GM12878 (cell line): ENCODE measurements around the gene PPP1R13L. TPM values are rescaled to one million over a fixed set of nuclear protein-coding genes. Genes with fewer than 3 reads are reported as not detected.

ENCODE experiments used
- ATAC-seq: fragments of 200-7000 bp; cut with Tn5 transposase; 3 replicates; pipeline ENCODE4 v1.9.1; 2020; ENCODE audit warnings: mild to moderate bottlenecking, moderate library complexity
- BruUV-seq: library from RNA; stranded (reverse); fragments of 400-500 nt; replicated peaks from 2 replicates; lab custom pipeline; 2021; lab: Mats Ljungman, UMichigan
- CTCF ChIA-PET: fragments of 300-600 bp; sonication (Branson Sonifier 250); formaldehyde crosslinking; extraction: SDS; loops from one replicate; lab custom pipeline; 2021; ENCODE audit warnings: inconsistent platforms; lab: Yijun Ruan, JAX
- POLR2A ChIA-PET: fragments of 350-600 bp; formaldehyde crosslinking; extraction: SDS; loops from one replicate; lab custom pipeline; 2021; ENCODE audit warnings: inconsistent platforms; lab: Charles Lee
- RAD21 ChIA-PET: fragments of 300-600 bp; sonication (Branson Sonifier 250); formaldehyde crosslinking; loops from one replicate; lab custom pipeline; 2023; ENCODE audit warnings: antibody characterized with exemption; ENCODE audit not compliant: unreplicated experiment; lab: Charles Lee
- SMC1A ChIA-PET: fragments of 300-600 bp; sonication (Branson Sonifier 250); formaldehyde crosslinking; loops from one replicate; lab custom pipeline; 2023; ENCODE audit not compliant: unreplicated experiment, uncharacterized antibody; lab: Charles Lee
- DNase-seq: peaks from one replicate; pipeline ENCODE4 v3.0.0-alpha.2; 2011; ENCODE audit warnings: low read depth, low spot score
- FAIRE-seq: peaks from 3 replicates; lab custom pipeline; 2011; peaks lifted over from hg19 to GRCh38; lab: Jason Lieb, UNC
- H2AFZ ChIP-seq: 2 replicates; pipeline ENCODE4 v1.6.0; 2011; ENCODE audit warnings: low read depth, low read length, control low read depth; ENCODE audit not compliant: control insufficient read depth
- H3K27ac ChIP-seq: 2 replicates; pipeline ENCODE4 v1.5.1; 2011; ENCODE audit warnings: control low read depth; ENCODE audit not compliant: control insufficient read depth, insufficient read depth
- H3K27me3 ChIP-seq, 2 experiments: replicated peaks in 1 of 2; 2 replicates each; pipeline versions ENCODE4 v1.6.0 to v1.6.1; 2011; ENCODE audit warnings: low read length in 1 of 2; ENCODE audit not compliant: control insufficient read depth in 2 of 2, insufficient read depth in 2 of 2
- H3K36me3 ChIP-seq, 2 experiments: 2 replicates each; pipeline ENCODE4 v1.5.1; 2011; ENCODE audit warnings: low read length in 1 of 2; ENCODE audit not compliant: control insufficient read depth in 2 of 2, insufficient read depth in 2 of 2
- H3K4me1 ChIP-seq: 2 replicates; pipeline ENCODE4 v1.6.1; 2011; ENCODE audit warnings: mild to moderate bottlenecking, low read length, moderate library complexity, mixed read lengths; ENCODE audit not compliant: control insufficient read depth, insufficient read depth
- H3K4me2 ChIP-seq: 2 replicates; pipeline ENCODE4 v1.6.0; 2011; ENCODE audit warnings: control low read depth; ENCODE audit not compliant: control insufficient read depth, insufficient read depth
- H3K4me3 ChIP-seq: fragments of 200-600 bp; sonication (generic); 2 replicates; pipeline ENCODE4 v1.5.1; 2016
- H3K79me2 ChIP-seq: 2 replicates; pipeline ENCODE4 v1.6.0; 2011; ENCODE audit warnings: low read length; ENCODE audit not compliant: control insufficient read depth, insufficient read depth
- H3K9ac ChIP-seq: 2 replicates; pipeline ENCODE4 v1.8.0; 2011; ENCODE audit warnings: low read length, control low read depth, mixed read lengths; ENCODE audit not compliant: control insufficient read depth, insufficient read depth
- H3K9me3 ChIP-seq: replicated peaks from 3 replicates; pipeline ENCODE4 v1.5.1; 2011; ENCODE audit warnings: mild to moderate bottlenecking, low read length; ENCODE audit not compliant: control insufficient read depth, insufficient read depth
- H4K20me1 ChIP-seq: 2 replicates; pipeline ENCODE4 v1.6.0; 2011; ENCODE audit not compliant: control insufficient read depth, insufficient read depth
- BMI1 ChIP-seq: fragments of 450-650 bp; IDR thresholded peaks from 2 replicates; pipeline ENCODE4 v1.6.1; 2016; ENCODE audit warnings: mild to moderate bottlenecking, moderate library complexity, borderline replicate concordance
- CHD2 ChIP-seq: IDR thresholded peaks from 2 replicates; pipeline ENCODE4 v1.6.1; 2011; ENCODE audit warnings: low read depth, low read length, improper control_type of control experiment, borderline replicate concordance
- ETV6 ChIP-seq, 2 experiments: fragments of 450-650 bp in 1 of 2; IDR thresholded peaks in 1 of 2; conservative IDR thresholded peaks in 1 of 2; 2 replicates each; pipeline ENCODE4 v1.6.1; 2014; ENCODE audit warnings: antibody characterized with exemption in 1 of 2, borderline replicate concordance in 1 of 2, low read depth in 1 of 2, mild to moderate bottlenecking in 1 of 2, moderate library complexity in 1 of 2
- FOS ChIP-seq: IDR thresholded peaks from 3 replicates; pipeline ENCODE4 v1.6.1; 2011; ENCODE audit warnings: borderline replicate concordance; ENCODE audit not compliant: insufficient read length; ENCODE audit errors: extremely low read depth
- JUNB ChIP-seq: IDR thresholded peaks from 2 replicates; pipeline ENCODE4 v1.6.1; 2016; ENCODE audit warnings: antibody characterized with exemption, mild to moderate bottlenecking
- KAT2A ChIP-seq: conservative IDR thresholded peaks from 2 replicates; pipeline ENCODE4 v1.6.1; 2011; ENCODE audit warnings: low read depth, low read length; ENCODE audit not compliant: control insufficient read depth
- MXI1 ChIP-seq: fragments of 150-350 bp; IDR thresholded peaks from 2 replicates; pipeline ENCODE4 v1.6.1; 2011; ENCODE audit warnings: low read depth, mild to moderate bottlenecking, inconsistent platforms, low read length, improper control_type of control experiment
- NBN ChIP-seq: fragments of 450-650 bp; IDR thresholded peaks from 2 replicates; pipeline ENCODE4 v1.6.1; 2016
- NKRF ChIP-seq: fragments of 450-650 bp; conservative IDR thresholded peaks from 2 replicates; pipeline ENCODE4 v1.6.1; 2017; ENCODE audit warnings: mild to moderate bottlenecking, moderate library complexity
- NR2C2 ChIP-seq: IDR thresholded peaks from 2 replicates; pipeline ENCODE4 v1.6.1; 2011; ENCODE audit warnings: borderline replicate concordance, low read depth; ENCODE audit not compliant: control insufficient read depth, insufficient read length
- PAX5 ChIP-seq: IDR thresholded peaks from 2 replicates; pipeline ENCODE4 v1.6.1; 2011; ENCODE audit warnings: low read depth, low read length, borderline replicate concordance
- PML ChIP-seq: IDR thresholded peaks from 2 replicates; pipeline ENCODE4 v1.6.1; 2012; ENCODE audit warnings: low read length, inconsistent platforms
- SREBF2 ChIP-seq: IDR thresholded peaks from 2 replicates; pipeline ENCODE4 v1.6.1; 2012; ENCODE audit warnings: mild to moderate bottlenecking, low read length
- STAT3 ChIP-seq: IDR thresholded peaks from 2 replicates; pipeline ENCODE4 v1.6.1; 2011; ENCODE audit warnings: low read depth, low read length, improper control_type of control experiment
- ZNF384 ChIP-seq: IDR thresholded peaks from 2 replicates; pipeline ENCODE4 v1.6.1; 2012; ENCODE audit warnings: low read depth, mild to moderate bottlenecking, low read length, improper control_type of control experiment, borderline replicate concordance
- WGBS: methylation state at CpG from one replicate; pipeline ENCODE4 v1.1.6; 2016; ENCODE audit warnings: low lambda C conversion rate; ENCODE audit not compliant: insufficient replicate concordance, insufficient coverage; ENCODE audit errors: missing lambda C conversion rate; 5-methylcytosine and 5-hydroxymethylcytosine counted together
- in situ Hi-C: fragments of 300-500 bp; cut with MboI; formaldehyde crosslinking; loops from 9 replicates; pipeline ENCODE4 v1.14.3; 2018; ENCODE audit warnings: mixed read lengths
- intact Hi-C: fragments of 100-400 bp; cut with micrococcal nuclease; formaldehyde crosslinking; loops from one replicate; pipeline ENCODE4 v1.14.2; 2022; ENCODE audit not compliant: unreplicated experiment
- polyA plus RNA-seq, 11 experiments: library from polyadenylated mRNA; depleted of rRNA in 4 of 11; unstranded in 6 of 11; stranded (reverse) in 5 of 11; fragments of >200 nt; fragmentation: Nextera tagmentation in 4 of 11; fragmentation: Illumina TruSeq in 1 of 11; extraction: Ambion mirVana in 4 of 11; extraction: Trizol in 1 of 11; gene quantifications; 1 replicate in 1 of 11; 2 replicates in 10 of 11; pipeline versions ENCODE4 v1.2.1 to v1.2.3, GENCODE V29; 2011 to 2016; ENCODE audit warnings: inconsistent platforms in 2 of 11, missing spikeins in 2 of 11, low read depth in 1 of 11
- total RNA-seq, 4 experiments: library from RNA; depleted of rRNA in 3 of 4; stranded (reverse); fragments of >200 nt in 3 of 4; fragmentation: Illumina TruSeq in 1 of 4; extraction: Trizol in 1 of 4; gene quantifications; 2 replicates each; pipeline versions ENCODE4 v1.2.1 to v1.2.3, GENCODE V29; 2013 to 2021

The PPP1R13L gene
- total and polyA plus RNA-seq, 10 of the 15 experiments (the other 5 are each of a cell fraction or from before 2014, with no cell fraction given) = 0.40 to 10.0 (median 2.5) TPM

- intact Hi-C loops = no loop called here
- DNase-seq (no peak), FAIRE-seq (no peak), ATAC-seq (no peak)
- Histone ChIP-seq H3K36me3 (peaks cover 0 to 4% of the 10 kb centered on the region in 2 experiments; a peak in 3 of 4 replicates), H2AFZ (no peak overlapping the region), H3K79me2 (no peaks in the 10 kb centered on the region), H3K27me3 (no peaks in the 10 kb centered on the region), H3K9ac (no peak overlapping the region), H3K4me2 (no peak overlapping the region), H3K4me3 (no peak overlapping the region), H3K9me3 (no peaks in the 10 kb centered on the region), H4K20me1 (no peaks in the 10 kb centered on the region), H3K27ac (no peak overlapping the region), H3K4me1 (no peaks in the 10 kb centered on the region)
- ChIA-PET POLR2A (no interaction called here), SMC1A (no interaction called here), RAD21 (no interaction called here), CTCF (no interaction called here)
- no TSS peak for BruUV-seq
- no peak for TF ChIP-seq JUNB
- TF ChIP-seq NBN = no peak
- TF ChIP-seq KAT2A = no peak
- no peak for TF ChIP-seq SREBF2
- no peak for TF ChIP-seq PAX5
- no peak for TF ChIP-seq PML
- TF ChIP-seq FOS = no peak
- no peak for TF ChIP-seq STAT3
- no peak for TF ChIP-seq NR2C2
- TF ChIP-seq MXI1 = no peak
- TF ChIP-seq ZNF384 = no peak
- TF ChIP-seq BMI1 = no peak
- TF ChIP-seq NKRF = no peak
- no peak for TF ChIP-seq ETV6 (conservative IDR thresholded peaks at IDR 0.05 in 1 of 2, IDR thresholded peaks at IDR 0.05 in 1 of 2; ENCODE audit: borderline replicate concordance in 1 of 2, low read depth in 1 of 2)
- no peak for TF ChIP-seq CHD2
- 67% methylated on average over 25 of the region's 25 CpGs for WGBS
- in situ Hi-C loops = no loop called here
Measured at GRCh38 chr19:45347570-45348366, 57.1 kb downstream of the PPP1R13L start.
